HG02852 (cell line): ENCODE results near the gene XKR3.
"Not testable (repeated sequence)": the region's sequence is repeated elsewhere in the genome, so short reads cannot be mapped to it uniquely, and the experiment has no call there.

Source experiments
- ATAC-seq: cut with Tn5 transposase; IDR thresholded peaks from one replicate; pipeline ENCODE4 v1.9.1; 2021; ENCODE audit warnings: mild to moderate bottlenecking, moderate library complexity; ENCODE audit not compliant: unreplicated experiment

Gene XKR3

DNA sequence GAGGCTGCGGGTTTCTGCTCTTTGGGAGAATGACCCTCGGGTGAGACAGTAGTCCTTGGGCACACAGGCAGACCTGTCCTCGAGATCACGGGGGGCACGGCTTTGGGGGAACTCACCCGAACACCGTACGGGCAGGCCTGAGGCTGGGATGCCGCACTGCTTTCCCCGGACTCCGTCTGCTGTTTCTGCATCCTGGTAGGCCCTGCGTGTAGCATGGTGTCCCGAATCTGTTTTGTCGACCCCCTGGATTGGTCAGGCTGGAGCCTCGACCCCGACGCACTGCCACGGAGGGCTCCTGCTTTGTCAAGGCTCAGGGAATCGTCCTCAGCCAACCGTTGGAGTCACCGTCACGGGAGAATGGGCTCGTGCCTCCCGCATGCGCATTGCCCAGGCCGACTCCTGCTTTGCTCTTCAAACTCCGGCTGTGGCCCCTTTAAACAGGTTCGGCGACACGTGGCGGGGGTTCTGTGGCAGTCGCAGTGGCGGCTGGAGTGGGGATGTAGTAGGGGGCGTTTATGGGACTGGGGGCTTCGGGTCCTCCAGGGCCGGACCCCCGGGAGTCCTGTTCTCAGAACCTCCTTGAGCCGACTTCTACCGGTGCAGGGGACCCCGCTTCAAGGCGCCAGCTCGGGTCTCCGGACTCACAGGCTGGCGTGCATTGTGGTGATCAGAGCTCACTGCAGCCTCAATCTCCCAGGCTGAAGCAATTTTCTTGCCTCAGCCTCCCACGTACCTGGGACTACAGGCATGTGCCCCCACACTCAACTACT lies 76.9 kb downstream of the XKR3 start:
- not testable (repeated sequence) for ATAC-seq

DNA sequence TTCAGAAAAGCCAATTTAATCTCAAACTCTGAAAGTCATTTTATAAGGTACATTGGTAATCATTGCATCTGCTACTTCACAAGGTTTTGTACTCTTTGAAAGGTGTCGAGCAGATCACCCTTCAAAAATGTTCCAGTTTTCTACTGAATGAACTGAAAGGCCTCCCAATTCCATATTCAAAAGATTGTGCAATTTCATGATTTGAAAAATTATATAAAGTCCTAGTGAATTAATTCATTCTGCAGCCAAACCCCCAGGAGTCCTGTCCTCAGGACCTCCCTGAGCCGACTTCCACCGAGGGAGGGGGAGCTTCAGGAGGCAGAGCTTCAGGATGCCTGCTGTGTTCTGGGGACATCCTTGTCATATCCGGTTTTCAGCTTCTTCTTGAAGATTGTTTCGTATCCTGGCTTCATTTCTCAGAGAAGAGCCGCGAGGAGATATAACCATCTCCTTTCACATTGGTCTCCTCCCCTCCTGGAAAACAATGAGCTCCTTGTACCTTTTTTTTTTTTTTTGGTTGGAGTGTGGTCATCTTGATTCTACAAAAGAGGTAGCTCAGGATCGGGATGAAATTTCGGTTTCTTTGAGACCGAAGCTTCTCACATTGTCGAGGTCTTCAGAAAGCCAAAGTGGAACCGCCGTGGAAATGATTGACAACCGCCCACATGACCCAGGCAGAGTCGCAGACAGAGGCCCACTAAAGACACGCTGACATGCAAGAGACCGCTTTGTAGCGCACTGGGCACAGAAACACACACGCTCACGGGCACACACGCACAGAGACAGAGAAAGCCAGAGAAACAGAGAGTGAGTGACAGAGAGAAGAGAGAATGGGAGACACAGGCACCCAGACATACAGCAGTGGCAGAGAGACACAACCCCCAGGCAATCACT lies 77.7 kb downstream of the XKR3 start:
- not testable (repeated sequence) for ATAC-seq

DNA sequence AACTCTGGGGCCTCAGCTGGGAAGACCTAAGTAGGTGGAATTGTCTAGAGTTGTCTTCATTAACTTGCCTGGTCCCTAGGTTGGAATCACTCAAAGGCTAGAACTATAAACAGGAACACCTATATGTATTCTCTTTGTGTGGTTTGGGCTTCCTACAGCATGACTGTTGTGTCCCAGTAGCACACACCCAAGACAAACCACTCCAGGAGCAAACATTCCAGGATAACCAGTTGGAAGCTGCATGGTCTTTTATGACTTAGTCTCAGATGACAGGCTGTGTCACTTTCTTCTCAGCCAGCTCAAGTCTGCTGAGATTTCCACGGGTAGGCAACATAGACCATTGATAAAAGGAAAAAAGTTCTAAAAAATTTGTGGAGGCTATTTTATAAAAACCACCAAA lies 90.9 kb downstream of the XKR3 start:
- ATAC-seq = not testable (repeated sequence)
